Upper lobe of right lung (tissue), 1 donor: ENCODE results near the gene NDOR1. TPM values are rescaled to one million over a fixed set of nuclear protein-coding genes. Genes with fewer than 3 reads are reported as not detected.

ENCODE experiments used
- ATAC-seq: fragments of 200-7000 bp; cut with Tn5 transposase; one replicate; pipeline ENCODE4 v1.9.1; 2020; ENCODE audit warnings: mild to moderate bottlenecking, moderate library complexity
- DNase-seq: peaks from one replicate; pipeline ENCODE4 v3.0.0-alpha.2; 2020
- H3K27ac ChIP-seq: fragments of 200-600 bp; one replicate; pipeline ENCODE4 v1.8.0; 2022
- H3K27me3 ChIP-seq: fragments of 200-600 bp; one replicate; pipeline ENCODE4 v1.8.0; 2022; ENCODE audit warnings: mild to moderate bottlenecking
- H3K36me3 ChIP-seq: fragments of 200-600 bp; one replicate; pipeline ENCODE4 v1.8.0; 2022
- H3K4me1 ChIP-seq: fragments of 200-600 bp; one replicate; pipeline ENCODE4 v1.8.0; 2022
- H3K4me3 ChIP-seq: fragments of 200-600 bp; one replicate; pipeline ENCODE4 v1.8.0; 2022; ENCODE audit warnings: mild to moderate bottlenecking
- H3K9me3 ChIP-seq: fragments of 200-600 bp; one replicate; pipeline ENCODE4 v1.8.0; 2022
- CTCF ChIP-seq: fragments of 200-600 bp; IDR thresholded peaks from one replicate; pipeline ENCODE4 v1.8.0; 2022; ENCODE audit warnings: antibody characterized with exemption
- intact Hi-C: fragments of 100-400 bp; cut with DNase I; formaldehyde crosslinking; loops from one replicate; pipeline ENCODE4 v1.11.0; 2022
- total RNA-seq: library from RNA; stranded (reverse); fragmentation: NEBNext Ultra II Directional; extraction: Animal tissue kit (Norgen Biotek cat#: 25700); gene quantifications from one replicate; pipeline ENCODE4 v1.2.1, GENCODE V29; 2021
- donor health status: DM: no; HTN: yes; CAD: no; lungs with severe emphysema.

The NDOR1 gene
- total RNA-seq, 1 donor from 2014 or later, result 16.7 TPM

GRCh38 chr9:137227853-137228505 lies 22.5 kb downstream of the NDOR1 start:
- Histone ChIP-seq H3K4me3 (no peak overlapping the region), H3K9me3 (no peaks in the 10 kb centered on the region), H3K4me1 (peaks cover 7% of the 10 kb centered on the region), H3K27me3 (peaks cover 44% of the 10 kb centered on the region), H3K36me3 (no peaks in the 10 kb centered on the region), H3K27ac (no peak overlapping the region)
- DNase-seq, result no peak
- ATAC-seq, result no peak
- no peak for TF ChIP-seq CTCF
- intact Hi-C loops, result loop anchor here (5.0 kb wide), 1 partner anchor 111 kb away; no protein-coding TSS in a partner anchor

GRCh38 chr9:137228506-137228967 lies 23.0 kb downstream of the NDOR1 start:
- Histone ChIP-seq H3K36me3 (no peaks in the 10 kb centered on the region), H3K27me3 (peaks cover 44% of the 10 kb centered on the region), H3K4me3 (no peak overlapping the region), H3K4me1 (peaks cover 5% of the 10 kb centered on the region), H3K9me3 (no peaks in the 10 kb centered on the region), H3K27ac (no peak overlapping the region)
- no peak for TF ChIP-seq CTCF
- DNase-seq, result no peak
- ATAC-seq, result no peak
- intact Hi-C loops, result loop anchor here (5.0 kb wide), 1 partner anchor 111 kb away; no protein-coding TSS in a partner anchor

GRCh38 chr9:137228968-137229896 lies 23.7 kb downstream of the NDOR1 start:
- no peak for ATAC-seq
- peaks cover 1% of the 10 kb centered on the region for H3K4me1 ChIP-seq
- H3K4me3 ChIP-seq, result no peak overlapping the region

GRCh38 chr9:137229903-137230704 lies 24.6 kb downstream of the NDOR1 start:
- TF ChIP-seq CTCF, result no peak
- no peak overlapping the region for H3K27ac ChIP-seq
- H3K27me3 ChIP-seq, result peaks cover 55% of the 10 kb centered on the region
- no peak for ATAC-seq
- DNase-seq, result no peak
- H3K9me3 ChIP-seq, result no peaks in the 10 kb centered on the region
- intact Hi-C loops, result loop anchor here (5.0 kb wide), 1 partner anchor 113 kb away; no protein-coding TSS in a partner anchor
- H3K36me3 ChIP-seq, result no peaks in the 10 kb centered on the region
- H3K4me1 ChIP-seq, result no peaks in the 10 kb centered on the region
- H3K4me3 ChIP-seq, result no peak overlapping the region

More at GRCh38 chr9:137228968-137229896, 23.7 kb downstream of the NDOR1 start:
- no peak for TF ChIP-seq CTCF
- Histone ChIP-seq H3K36me3 (no peaks in the 10 kb centered on the region), H3K27ac (no peak overlapping the region), H3K9me3 (no peaks in the 10 kb centered on the region), H3K27me3 (peaks cover 46% of the 10 kb centered on the region)
- no peak for DNase-seq
- intact Hi-C loops, result loop anchor here (5.0 kb wide), 1 partner anchor 112 kb away; no protein-coding TSS in a partner anchor

- Histone ChIP-seq H3K27ac (no peak within 1 kb of the TSS), H3K4me1 (no peaks in the 10 kb centered on the region), H3K27me3 (peaks cover 57% of the 10 kb centered on the region), H3K9me3 (no peaks in the 10 kb centered on the region), H3K4me3 (no peak within 1 kb of the TSS), H3K36me3 (no peaks in the 10 kb centered on the region)
- no peak for DNase-seq
- TF ChIP-seq CTCF, result no peak
- intact Hi-C loops, result no loop called here
- no peak for ATAC-seq
Observed at GRCh38 chr9:137230705-137231371, 25.3 kb downstream of the NDOR1 start, which contains the start of gene SLC34A3. TSS of gene SLC34A3 (plus strand) at chr9:137230901. CDS start at chr9:137231703, 802 bp downstream.
